Brain pericyte (primary cell): ENCODE measurements around the gene VANGL2.
"Not testable (repeated sequence)": the region's sequence is repeated elsewhere in the genome, so short reads cannot be mapped to it uniquely, and the experiment has no call there.

Source experiments
- DNase-seq: peaks from one replicate; pipeline ENCODE4 v3.0.0-alpha.2; 2012; ENCODE audit warnings: low read depth, low spot score

The VANGL2 gene

DNA sequence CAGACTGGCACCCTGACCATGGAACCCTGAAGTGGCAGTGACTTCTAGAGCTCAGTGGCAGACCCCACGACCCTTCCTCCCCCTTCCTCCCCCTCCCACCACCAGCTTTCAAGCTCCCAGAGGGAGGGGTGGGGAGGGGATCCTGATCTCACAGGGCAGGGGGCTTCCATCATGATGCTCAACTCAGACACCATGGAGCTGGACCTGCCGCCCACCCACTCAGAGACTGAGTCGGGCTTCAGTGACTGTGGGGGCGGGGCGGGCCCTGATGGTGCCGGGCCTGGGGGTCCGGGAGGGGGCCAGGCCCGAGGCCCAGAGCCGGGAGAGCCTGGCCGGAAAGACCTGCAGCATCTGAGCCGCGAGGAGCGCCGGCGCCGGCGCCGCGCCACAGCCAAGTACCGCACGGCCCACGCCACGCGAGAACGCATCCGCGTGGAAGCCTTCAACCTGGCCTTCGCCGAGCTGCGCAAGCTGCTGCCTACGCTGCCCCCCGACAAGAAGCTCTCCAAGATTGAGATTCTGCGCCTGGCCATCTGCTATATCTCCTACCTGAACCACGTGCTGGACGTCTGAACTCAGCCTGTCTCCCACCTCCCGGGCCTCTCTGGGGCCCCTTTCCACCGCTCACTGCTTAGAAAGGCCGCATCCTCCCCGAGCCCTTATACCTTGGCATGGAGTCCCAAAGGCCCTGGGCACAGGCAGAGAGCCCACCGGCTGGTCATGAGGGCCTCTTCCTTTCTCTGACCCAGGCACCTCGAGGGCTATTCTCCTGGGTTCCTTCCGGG, 29.6 kb upstream of the VANGL2 start:
- DNase-seq = no peak

DNA sequence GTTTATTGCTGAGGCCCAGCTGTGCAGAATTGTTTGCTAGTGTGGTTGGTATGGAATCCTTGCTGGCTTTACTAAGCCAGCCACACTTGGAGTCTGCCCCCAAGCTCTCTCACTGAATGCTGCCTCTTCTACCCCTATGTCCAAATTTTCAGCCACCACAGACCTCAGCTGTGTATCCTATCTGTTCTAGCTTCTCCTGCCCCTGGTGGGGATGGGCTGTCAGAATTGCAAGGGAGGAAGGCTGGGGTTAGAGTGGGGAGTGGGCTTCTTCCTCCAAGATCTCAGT, 29.1 kb upstream of the VANGL2 start:
- no peak for DNase-seq

DNA sequence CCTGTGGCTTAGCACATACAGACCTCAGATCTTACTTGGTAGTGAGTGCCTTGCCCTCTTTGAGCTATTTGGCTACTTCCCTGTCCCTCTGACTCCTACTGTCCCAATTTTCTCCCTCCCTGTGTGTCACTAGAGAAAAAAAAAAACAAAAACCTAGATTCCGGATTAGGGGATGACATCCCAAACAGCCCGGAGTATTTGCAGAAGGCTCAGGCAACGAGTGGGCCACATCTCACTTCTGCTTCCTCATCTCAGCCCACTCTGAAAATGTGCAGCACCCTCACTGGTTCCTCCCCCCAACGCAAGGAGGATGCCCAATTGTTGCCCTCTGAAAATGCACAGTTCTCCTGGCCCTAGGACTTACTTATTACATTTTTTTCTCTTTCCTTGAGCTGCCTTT, 28.6 kb upstream of the VANGL2 start:
- no peak for DNase-seq

DNA sequence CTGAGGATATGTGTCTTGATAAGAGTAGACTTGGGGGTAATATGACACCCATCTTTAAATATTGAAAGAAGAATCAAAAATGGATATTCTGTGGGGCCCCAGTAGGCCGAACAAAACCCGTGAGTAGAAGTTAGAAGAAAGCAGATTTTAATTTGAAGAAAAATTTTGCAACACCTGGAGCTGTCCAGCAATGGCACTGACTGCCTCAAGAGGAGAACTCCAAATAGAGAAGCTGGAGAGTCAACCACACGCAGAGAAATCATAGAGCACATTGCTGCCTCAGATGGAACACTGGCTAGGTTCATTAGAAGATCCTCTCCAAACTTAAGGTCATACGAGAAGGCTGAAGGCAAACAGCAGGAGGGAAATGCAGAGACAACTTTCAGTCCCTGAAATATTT, 26.7 kb upstream of the VANGL2 start:
- DNase-seq = no peak

DNA sequence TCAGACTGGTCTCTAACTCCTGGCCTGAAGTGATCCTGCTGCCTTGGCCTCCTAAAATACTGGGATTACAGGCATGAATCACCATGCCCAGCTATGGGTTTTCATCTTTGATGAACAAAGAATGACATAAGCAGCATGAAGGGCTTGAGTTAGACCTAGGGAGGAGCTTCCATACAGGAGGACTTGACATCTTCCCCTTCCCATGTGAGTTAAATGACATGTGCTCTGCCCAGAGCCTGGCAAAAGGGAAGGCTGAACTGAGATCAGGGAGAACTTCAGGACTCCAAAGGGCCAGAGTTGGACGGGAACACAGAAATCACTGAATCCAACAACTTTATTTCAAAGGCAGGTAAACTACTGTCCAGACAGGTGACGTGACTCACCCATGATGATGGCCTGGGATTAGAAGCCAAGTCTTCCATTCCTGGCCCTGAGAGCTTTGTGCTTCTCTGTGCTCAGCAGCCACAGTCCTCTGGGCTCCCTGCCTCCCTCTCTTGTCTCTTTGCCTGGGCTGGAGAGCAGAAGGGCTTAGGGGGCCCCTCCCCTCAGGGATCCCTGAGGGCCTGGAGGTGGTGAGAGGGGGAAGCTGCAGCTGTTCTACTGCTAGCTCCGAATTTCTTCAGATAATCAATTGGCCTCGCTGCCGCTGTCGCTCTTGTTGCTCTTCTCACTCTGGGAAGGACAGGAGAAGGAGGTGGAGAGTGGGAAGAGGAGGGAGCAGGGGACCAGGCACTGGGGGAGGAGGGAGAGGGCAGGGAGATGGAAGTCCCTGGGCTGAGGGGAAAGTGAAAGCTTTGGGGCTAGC, 25.9 kb upstream of the VANGL2 start:
- no peak for DNase-seq

DNA sequence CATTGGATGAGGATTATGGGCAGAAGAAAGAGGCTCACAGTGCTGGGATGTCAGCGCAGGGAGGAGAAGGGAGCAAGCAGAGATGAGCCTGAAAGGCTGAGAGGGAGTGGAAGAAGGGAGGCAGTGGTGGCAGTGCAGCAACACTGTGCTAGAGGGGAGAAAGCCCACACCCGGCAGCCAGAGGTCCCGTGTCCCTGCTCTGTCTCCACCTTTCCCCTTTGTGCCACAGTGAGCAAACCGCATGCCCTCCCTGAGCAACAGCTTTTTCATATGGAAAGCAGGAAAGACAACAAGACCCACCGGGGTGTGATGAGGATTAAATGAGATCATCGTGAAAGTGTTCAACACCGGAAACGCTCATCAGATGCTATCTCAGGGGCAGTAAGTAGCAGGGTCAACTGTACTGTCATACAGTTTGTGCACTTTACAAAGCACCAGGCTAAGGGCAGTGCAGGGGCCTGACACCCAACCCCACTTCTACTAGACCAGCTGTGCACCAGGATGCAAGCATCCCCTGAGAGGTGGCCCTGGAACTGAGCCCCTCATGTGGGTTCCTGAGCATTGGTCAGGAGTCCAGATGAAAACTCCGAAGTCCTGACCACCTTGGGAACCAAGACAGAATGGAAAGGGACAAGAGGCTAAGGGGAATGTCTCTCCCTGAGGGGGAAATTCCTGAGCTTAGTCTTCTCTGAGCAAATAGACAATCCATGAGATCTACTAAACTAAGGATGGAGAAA, 24.4 kb upstream of the VANGL2 start:
- no peak for DNase-seq

DNA sequence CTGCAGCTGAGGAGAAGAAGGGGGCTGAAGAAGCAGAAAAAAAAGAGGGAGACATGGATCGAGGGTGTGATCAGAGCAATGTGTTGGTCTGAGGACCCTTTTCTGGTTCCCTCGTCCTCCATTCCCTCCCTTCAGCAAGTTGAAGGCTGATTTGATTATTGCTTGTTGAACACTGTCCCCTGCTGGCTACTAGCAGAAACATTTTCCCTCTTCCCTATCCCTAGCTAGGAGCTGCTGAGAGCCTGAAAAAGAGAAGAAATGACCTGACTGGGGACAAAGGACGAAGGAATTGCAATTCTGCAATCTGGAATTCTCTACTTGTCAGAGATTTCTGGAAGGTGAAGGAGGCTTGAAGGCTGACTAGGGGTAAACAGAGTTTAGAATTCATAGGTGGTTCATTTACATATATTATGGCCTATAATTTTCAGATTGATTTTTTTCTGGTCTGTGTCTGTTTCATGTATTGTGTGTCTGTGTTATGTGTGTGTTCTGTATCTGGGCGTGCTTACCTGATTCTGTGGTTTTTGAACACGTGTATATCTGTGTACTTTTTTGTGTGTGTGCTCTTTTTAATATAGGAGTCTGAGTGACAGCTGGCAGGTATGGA, 23.7 kb upstream of the VANGL2 start:
- DNase-seq = no peak

DNA sequence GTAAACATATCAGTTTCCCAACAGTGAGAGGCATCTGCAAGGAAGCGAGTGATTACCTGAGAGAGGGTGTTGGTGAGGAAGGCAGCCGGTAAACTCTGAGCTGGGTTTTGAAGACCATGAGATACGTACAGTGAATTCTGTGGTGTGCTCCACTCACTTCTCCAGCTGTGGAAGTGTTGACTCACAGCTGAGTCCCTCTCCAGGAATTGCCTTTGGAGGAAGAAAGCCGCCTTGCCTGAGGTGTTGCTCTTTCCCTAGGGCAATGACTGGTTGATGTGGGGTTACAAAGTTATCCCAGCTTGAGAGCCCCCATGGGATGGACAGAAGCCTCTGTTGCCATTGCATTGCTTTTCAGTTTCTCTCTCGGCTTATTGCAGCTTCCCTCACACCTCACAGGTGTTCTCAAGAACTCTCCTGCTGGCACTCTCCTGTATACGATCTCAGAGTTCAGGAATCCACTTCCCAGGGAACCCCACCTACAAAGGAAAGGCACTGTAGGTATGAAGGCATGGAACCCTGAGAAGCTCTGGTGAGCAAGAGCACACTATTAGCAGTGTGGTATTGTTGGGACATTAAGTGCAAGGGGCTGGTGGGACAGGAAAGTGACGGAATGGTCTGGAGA, 22.7 kb upstream of the VANGL2 start:
- no peak for DNase-seq

DNA sequence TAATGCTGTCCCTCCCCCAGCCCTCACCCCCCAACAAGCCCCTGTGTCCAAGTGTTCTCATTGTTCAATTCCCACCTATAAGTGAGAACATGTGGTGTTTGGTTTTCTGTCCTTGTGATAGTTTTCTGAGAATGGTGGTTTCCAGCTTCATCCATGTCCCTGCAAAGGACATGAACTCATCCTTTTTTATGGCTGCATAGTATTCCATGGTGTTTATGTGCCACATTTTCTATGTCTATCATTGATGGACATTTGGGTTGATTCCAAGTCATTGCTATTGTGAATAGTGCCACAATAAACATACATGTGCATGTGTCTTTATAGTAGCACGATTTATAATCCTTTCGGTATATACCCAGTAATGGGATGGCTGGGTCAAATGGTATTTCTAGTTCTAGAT, 15.6 kb upstream of the VANGL2 start:
- DNase-seq = not testable (repeated sequence)

DNA sequence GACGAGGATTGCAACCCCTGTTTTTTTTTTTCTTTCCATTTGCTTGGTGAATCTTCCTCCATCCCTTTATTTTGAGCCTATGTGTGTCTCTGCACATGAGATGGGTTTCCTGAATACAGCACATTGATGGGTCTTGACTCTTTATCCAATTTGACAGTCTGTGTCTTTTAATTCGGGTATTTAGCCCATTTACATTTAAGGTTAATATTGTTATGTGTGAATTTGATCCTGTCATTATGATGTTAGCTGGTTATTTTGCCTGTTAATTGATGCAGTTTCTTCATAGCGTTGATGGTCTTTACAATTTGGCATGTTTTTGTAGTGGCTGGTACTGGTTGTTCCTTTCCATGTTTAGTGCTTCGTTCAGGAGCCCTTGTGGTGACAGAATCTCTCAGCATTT, 12.0 kb upstream of the VANGL2 start:
- not testable (repeated sequence) for DNase-seq

DNA sequence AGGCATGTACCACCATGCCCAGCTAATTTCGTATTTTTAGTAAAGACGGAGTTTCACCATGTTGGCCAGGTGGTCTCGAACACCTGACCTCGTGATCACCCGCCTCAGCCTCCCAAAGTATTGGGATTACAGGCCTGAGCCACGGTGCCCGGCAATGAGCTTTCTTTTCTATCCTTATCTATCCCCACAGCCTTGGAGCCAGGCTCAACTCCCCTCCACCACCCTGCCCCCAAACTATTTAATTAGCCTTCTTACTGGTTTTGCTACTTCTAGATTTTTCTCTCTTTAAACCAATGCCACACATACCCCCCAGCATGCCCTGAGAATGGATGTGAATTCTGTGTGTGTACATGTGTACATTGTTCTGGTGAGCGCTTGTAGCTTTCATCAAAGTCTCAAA, 5.7 kb upstream of the VANGL2 start:
- DNase-seq = no peak

DNA sequence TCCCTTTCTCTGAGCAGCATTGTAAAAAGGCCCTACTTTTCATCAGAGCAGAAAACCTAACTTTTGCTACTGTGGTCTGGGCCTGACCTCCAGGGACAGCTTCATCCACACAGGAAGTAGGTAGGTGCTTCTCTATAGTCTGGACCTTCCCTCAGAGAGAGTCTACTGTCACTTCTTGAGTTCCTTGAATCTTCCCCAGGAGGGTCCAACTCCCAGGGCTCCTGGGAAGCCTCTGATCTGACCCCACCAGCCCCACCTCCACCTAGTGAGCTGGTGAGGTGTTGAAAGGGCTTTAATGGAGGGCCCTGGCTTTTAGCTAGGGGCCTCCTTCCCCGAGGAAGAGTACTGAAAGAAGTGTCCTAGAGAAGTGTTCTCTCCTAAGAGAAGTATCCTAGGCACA, 2.7 kb upstream of the VANGL2 start:
- no peak for DNase-seq

DNA sequence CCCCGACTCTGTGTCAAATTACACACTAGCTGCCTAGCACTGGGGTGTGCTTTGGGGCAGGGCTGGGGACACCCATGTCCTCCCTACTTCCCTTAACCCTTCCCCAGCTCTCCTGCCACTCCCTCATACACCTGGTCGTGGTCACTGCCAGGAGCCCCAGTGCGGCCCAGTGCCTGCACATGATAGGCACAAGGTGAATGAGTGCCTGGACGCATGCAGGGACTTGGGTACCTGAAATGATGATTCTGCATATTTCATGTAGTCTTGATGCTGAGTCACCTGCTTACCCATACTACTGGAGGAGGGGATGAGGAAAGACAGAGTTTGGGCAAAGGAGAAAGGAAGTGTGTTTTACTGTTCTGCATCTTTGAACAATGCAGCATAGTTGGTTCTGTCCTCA, 1.5 kb upstream of the VANGL2 start:
- no peak for DNase-seq

DNA sequence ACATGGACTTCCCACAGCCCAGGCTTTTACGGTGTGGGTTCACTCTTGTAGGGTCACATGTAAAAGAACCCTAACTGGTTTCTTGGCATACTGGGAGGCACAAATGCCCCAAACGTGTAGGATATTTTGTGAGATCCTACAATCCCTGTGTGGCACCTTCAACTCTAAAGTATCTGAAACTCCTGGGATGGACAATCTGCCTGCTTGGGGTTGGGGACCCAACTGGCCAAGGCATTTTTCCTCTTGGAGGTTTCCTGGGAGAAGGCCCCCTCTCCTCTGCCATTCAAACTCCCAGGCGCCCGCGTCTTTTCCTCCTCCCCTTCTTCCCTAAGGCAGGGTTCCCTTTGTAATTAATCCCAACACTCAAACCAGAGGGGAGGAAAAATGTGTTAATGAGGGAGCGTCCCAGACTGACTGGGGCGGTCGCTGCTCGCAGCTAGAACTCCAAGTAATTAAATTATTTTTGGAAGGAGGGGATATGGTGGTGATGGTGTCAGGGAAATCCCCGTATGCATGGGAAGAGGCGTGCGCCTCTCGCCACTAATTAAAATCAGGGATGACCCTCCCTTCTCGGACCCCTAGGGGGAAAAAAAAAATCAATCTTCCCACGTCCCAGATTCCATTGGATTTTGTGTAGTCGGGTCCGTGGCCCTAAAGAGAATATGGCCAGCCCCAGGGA, 681 bp upstream of the VANGL2 start:
- no peak for DNase-seq

DNA sequence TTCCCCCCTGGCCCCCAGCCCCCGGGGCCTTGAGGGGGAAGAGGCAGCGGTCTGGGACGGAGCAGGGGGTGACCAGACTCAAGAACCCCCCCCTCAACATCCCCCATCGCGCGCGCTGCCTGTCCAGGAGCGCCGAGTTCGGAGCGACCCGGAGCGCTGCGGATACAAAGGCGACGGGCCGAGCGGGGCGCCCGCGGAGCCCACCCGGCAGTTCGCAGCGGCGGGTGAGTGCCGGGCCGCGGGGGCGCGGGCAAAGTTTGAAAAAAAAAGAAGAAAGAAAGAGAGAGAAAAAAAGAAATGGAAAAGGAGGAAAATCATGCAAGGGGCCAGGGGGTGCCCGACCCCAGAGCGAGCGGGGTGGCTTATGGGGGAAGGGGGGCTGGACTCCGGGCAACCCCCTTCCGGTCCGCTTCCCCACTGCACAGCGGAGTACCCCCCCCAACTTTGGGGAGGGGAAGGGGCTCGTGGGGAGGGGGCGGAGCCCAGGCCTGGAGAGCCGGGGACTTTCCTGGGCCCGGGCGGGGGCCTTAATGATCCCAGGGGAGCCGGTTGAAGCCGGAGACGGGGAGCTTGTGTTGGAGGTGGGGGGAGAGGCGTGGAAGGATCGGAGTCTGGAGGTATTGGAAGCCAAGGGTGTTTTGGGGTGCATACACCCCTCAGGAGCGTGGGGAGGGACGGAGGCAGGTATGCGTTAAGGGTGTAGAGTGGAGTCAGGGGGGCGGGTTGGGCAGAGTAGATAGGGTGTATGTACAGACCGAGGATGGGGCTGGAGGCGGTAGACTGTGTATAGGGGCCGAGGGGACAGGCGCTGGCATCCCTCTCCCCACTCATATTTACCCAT, 502 bp downstream of the VANGL2 start:
- DNase-seq = no peak

DNA sequence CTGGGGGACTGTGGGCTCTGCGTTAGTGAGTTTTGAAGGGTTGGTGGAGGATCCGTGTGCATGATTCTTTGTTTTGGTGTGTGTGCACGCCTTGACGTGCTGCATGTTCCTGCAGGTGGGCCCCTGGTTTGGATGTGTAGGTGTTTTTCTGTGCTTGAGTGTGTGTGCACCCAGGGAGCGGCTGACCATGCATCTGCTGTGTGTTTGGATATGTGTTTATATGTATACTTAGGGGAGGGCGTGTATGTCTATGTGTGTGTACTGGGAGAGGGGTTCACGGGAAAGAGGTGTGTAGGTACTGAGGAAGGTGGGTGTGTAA, 1.1 kb downstream of the VANGL2 start:
- no peak for DNase-seq

DNA sequence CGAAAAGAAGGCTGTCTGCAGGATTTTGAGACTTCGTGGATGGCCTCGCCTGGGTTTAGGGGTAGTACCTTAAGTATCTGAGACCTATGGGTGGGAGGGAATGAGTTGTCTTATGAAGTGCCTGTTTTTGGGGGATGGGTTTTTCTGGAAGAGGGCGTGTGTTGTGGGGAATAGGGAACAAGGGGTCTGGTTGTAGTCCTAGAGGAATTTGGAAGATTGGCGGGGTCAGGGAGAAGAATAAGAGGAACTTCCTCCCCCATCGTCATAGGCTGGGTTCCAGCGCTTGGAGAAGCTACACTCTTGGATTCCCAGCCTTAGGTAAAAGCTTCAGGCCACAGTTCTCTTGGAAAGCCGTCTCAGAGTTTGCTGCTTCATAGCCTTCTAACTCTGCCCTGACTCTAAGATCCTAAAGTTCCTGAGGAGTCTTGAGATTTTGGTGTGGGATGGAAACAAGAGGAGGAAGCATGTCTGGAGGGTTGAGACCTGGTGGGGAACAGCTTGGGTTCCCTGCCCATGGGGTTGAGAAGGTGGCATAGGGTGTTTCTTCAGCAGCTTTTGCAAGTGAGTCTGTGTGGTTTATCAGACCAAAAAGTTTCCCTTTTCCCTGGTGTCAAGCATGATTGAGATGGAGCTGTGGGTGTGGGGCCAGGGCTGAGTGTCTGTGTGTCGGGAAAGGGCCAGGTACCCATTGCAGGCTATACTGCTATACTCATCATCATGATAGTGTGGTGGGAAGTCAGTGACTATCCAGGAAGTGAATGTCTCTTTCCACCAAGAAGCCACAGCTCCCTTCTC, 1.8 kb downstream of the VANGL2 start:
- DNase-seq = no peak

DNA sequence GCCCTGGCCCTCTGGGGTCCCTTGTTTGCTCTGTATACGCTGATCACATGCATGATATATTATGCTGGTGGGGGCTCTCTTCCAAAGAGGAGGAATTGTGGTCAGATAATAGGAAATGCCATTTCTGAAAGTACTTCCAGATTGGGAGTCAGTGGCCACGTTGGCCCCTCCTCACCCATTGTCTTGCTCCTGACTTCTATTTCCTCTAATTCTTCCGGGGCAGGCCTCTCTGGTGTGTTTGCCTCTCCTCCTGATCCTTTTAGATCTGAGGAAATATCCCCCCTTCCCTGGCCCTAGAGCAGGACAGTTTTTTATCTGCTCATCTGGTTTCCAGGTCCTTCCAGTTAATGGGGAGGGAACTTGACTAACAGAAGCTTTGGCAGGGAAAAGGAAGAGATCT, 2.9 kb downstream of the VANGL2 start:
- no peak for DNase-seq

DNA sequence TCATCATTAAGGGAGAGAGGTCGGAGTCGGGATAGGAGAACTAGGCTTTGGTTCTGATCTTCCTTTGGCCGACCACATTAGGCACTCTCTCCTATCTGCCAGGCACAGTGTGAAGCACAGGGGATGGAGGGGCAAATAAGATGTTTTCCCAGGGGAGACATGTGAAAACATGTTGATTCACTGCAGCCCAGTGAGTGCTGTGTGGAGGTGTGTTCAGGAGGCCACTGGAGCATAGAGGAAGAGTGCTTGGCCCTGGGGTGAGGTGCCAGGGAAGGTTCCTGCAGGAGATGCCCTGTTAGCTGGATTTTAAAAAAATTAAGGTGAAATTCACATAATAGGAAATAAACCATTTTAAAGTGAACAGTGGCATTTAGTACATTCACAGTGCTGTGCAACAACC, 3.7 kb downstream of the VANGL2 start:
- no peak for DNase-seq
